ENCODE data around the gene C3orf62. TPM values are rescaled to one million over a fixed set of nuclear protein-coding genes. Genes with fewer than 3 reads are reported as not detected.

The C3orf62 gene
- total and polyA plus RNA-seq, 4 donors = 3.8 to 8.0 (median 5.1) TPM

DNA sequence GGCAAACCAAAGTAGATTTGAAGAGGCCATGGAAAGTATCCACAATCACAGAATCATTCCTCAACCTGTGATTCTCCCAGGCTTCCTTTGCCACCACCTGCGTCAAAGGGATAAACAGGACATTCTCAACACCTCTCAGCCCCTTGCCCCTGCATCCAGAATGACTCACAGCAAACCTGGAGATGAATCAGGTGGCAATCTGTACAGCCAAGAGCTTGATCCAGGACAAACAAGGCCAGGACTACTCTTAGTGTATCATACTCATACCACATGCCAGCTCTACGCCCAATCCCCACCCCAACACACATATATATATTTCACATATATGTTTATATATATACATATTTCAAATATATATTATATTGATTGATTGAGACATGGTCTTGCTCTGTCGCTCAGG lies 23.6 kb upstream of the C3orf62 start:
- DNase-seq = no peak
- ATAC-seq (ENCODE audit: low FRiP score) = no peak
- H3K27ac ChIP-seq (ENCODE audit: low read depth in 1 of 2, low read length in 2 of 2) = no peak overlapping the region
- H3K4me1 ChIP-seq (ENCODE audit: control insufficient read depth in 1 of 2, insufficient read depth in 2 of 2, low read length in 2 of 2) = peaks cover 0 to 2% of the 10 kb centered on the region in 2 donors
- no peaks in the 10 kb centered on the region for H3K9me3 ChIP-seq (ENCODE audit: control insufficient read depth, low read length)
- H3K27me3 ChIP-seq (ENCODE audit: control insufficient read depth in 1 of 2, insufficient read depth in 2 of 2, low read length in 1 of 2) = no peaks in the 10 kb centered on the region
- 93 to 97% methylated on average over 3 of the region's 3 CpGs for WGBS, 2 donors
- intact Hi-C loops (cut with DNase I) = no loop called here
- H3K36me3 ChIP-seq (ENCODE audit: control insufficient read depth in 1 of 2, insufficient read depth in 2 of 2, low read length in 1 of 2) = peaks cover 4 to 20% of the 10 kb centered on the region in 2 donors
- H3K4me3 ChIP-seq (ENCODE audit: low read length in 2 of 2) = no peak overlapping the region

DNA sequence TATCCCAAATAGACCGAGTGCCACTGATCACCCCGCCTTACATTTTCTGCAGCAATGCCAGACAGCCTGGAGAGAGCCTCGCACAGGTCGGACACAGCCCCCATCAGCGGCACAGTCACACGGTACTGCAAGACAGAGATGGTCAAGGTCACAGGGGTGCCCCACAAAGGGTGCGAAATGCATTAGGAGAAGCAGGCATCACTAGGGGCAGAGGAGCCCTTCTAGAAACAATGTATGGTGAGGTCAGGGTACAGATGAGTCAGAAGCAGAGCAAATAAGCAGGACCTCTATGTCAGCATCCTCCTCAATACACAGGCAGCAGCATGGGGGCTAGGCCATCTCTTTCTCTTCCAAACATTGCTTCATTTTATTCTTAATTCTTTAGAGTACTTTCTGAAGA lies 21.5 kb upstream of the C3orf62 start:
- ATAC-seq (ENCODE audit: low FRiP score) (no peak), DNase-seq (no peak)
- H3K4me1 ChIP-seq (ENCODE audit: control insufficient read depth in 1 of 2, insufficient read depth in 2 of 2, low read length in 2 of 2) = peaks cover 0 to 2% of the 10 kb centered on the region in 2 donors
- no peak overlapping the region for H3K4me3 ChIP-seq (ENCODE audit: low read length in 2 of 2)
- H3K27ac ChIP-seq (ENCODE audit: low read depth in 1 of 2, low read length in 2 of 2) = no peak overlapping the region
- no peaks in the 10 kb centered on the region for H3K9me3 ChIP-seq (ENCODE audit: control insufficient read depth, low read length)
- intact Hi-C loops (cut with DNase I) = no loop called here
- no peaks in the 10 kb centered on the region for H3K27me3 ChIP-seq (ENCODE audit: control insufficient read depth in 1 of 2, insufficient read depth in 2 of 2, low read length in 1 of 2)
- H3K36me3 ChIP-seq (ENCODE audit: control insufficient read depth in 1 of 2, insufficient read depth in 2 of 2, low read length in 1 of 2) = peaks cover 0 to 19% of the 10 kb centered on the region in 2 donors
- WGBS, 2 donors = 92 to 93% methylated on average over 7 of the region's 7 CpGs

DNA sequence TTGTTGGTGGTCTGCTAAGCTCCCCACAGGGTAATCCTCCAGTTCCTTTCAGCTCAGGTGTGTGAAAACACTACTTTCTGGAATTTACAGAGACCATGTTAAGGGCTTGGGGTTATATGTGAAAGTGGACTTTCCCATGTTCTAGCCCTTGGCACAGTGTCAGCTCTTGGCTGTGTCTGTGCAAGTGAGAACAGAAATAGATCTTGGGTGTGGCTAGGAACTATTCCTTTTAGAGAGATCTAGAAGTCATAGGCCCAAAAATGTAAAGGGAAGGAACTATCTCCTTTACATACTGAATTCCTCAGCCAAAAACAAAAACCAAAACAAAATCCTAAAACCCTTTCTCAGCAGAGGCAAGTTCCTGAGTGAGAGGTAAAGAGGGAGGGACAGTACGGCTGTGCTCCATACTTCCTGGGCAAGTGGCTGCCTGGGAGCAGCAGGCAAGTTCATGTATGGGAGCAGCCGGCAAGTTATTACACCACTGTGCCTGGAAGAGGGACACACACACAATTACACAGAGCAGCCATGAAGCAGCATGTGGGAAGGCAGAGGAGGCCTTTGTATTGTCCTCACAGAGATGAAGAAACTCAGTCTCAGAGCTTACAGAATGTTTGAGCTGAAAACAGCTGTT lies 19.9 kb upstream of the C3orf62 start:
- peak overlapping the region in 1 of 2 donors; percentile 91 for H3K27ac ChIP-seq (ENCODE audit: low read depth in 1 of 2, low read length in 2 of 2)
- intact Hi-C loops (cut with DNase I) = no loop called here
- peaks cover 0 to 2% of the 10 kb centered on the region in 2 donors for H3K4me1 ChIP-seq (ENCODE audit: control insufficient read depth in 1 of 2, insufficient read depth in 2 of 2, low read length in 2 of 2)
- H3K9me3 ChIP-seq (ENCODE audit: control insufficient read depth, low read length) = no peaks in the 10 kb centered on the region
- DNase-seq (peak in 1 of 2 donors; percentile 75), ATAC-seq (ENCODE audit: low FRiP score) (peak; percentile 70)
- H3K4me3 ChIP-seq (ENCODE audit: low read length in 2 of 2) = no peak overlapping the region
- H3K36me3 ChIP-seq (ENCODE audit: control insufficient read depth in 1 of 2, insufficient read depth in 2 of 2, low read length in 1 of 2) = peaks cover 0 to 17% of the 10 kb centered on the region in 2 donors
- WGBS, 2 donors = 27 to 38% methylated on average over 2 of the region's 2 CpGs
- H3K27me3 ChIP-seq (ENCODE audit: control insufficient read depth in 1 of 2, insufficient read depth in 2 of 2, low read length in 1 of 2) = no peaks in the 10 kb centered on the region

DNA sequence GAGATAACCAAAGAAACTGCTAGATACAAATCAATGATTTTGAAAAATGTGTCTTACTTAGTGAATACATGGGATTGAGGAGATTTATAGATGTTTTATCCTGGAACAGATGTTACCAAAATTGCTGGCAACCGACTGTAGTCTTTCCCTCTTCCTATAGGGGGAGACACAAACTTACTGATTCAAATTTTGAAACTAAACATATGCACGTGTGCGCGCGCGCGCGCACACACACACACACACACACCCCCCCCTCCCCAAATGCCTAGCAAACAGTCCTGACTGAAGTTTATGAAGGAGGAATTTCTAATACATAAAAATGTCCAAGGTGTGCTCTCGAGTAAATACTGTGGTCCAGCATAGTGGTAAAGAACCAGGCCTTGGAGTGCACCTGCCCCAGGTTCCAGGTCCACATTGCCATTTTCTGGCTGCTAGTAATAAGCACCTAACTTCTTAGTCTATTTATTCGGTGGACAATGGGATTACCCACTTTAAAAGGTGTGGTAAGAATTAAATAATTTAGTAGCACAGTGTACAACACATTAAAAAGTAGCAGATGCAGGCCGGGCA lies 18.5 kb upstream of the C3orf62 start:
- intact Hi-C loops (cut with DNase I) = no loop called here
- H3K27me3 ChIP-seq (ENCODE audit: control insufficient read depth in 1 of 2, insufficient read depth in 2 of 2, low read length in 1 of 2) = no peaks in the 10 kb centered on the region
- no peak overlapping the region for H3K4me3 ChIP-seq (ENCODE audit: low read length in 2 of 2)
- 78 to 80% methylated on average over 11 of the region's 11 CpGs for WGBS, 2 donors
- H3K27ac ChIP-seq (ENCODE audit: low read depth in 1 of 2, low read length in 2 of 2) = no peak overlapping the region
- no peak for DNase-seq
- no peaks in the 10 kb centered on the region for H3K9me3 ChIP-seq (ENCODE audit: control insufficient read depth, low read length)
- H3K36me3 ChIP-seq (ENCODE audit: control insufficient read depth in 1 of 2, insufficient read depth in 2 of 2, low read length in 1 of 2) = peaks cover 0 to 12% of the 10 kb centered on the region in 2 donors
- H3K4me1 ChIP-seq (ENCODE audit: control insufficient read depth in 1 of 2, insufficient read depth in 2 of 2, low read length in 2 of 2) = peaks cover 0 to 2% of the 10 kb centered on the region in 2 donors
- ATAC-seq (ENCODE audit: low FRiP score) = no peak

- ATAC-seq (ENCODE audit: low FRiP score) = no peak
- Histone ChIP-seq H3K4me3 (ENCODE audit: low read length in 2 of 2) (no peak overlapping the region), H3K9me3 (ENCODE audit: control insufficient read depth, low read length) (no peaks in the 10 kb centered on the region), H3K4me1 (ENCODE audit: control insufficient read depth in 1 of 2, insufficient read depth in 2 of 2, low read length in 2 of 2) (peaks cover 0 to 2% of the 10 kb centered on the region in 2 donors), H3K27me3 (ENCODE audit: control insufficient read depth in 1 of 2, insufficient read depth in 2 of 2, low read length in 1 of 2) (no peaks in the 10 kb centered on the region), H3K27ac (ENCODE audit: low read depth in 1 of 2, low read length in 2 of 2) (no peak overlapping the region), H3K36me3 (ENCODE audit: control insufficient read depth in 1 of 2, insufficient read depth in 2 of 2, low read length in 1 of 2) (peaks cover 2 to 8% of the 10 kb centered on the region in 2 donors)
- 83 to 89% methylated on average over 8 of the region's 8 CpGs for whole genome bisulfite sequencing, 2 donors
- no peak for DNase-seq
- intact Hi-C loops (cut with DNase I) = no loop called here
Observed at GRCh38 chr3:49294343-49294742, 17.3 kb upstream of the C3orf62 start.

DNA sequence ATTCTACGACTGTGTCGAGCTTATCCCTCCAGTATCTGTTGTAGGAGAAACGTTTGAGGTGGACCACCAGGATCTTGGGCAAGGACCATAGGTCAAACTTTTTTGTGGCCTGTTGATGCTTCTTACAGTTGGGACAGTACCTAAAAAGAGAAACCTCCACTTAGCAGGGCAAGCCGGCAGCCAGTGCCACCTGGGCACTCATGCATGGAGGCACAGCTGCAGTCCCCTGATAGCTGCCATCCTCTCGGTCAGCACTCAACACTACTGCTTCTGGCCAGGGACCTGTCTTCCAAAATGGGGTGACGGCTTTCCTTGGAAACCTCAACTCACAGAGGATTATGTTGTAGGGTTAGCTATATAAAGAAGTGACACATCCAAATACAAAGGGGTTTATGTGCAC lies 7.0 kb upstream of the C3orf62 start:
- 93 to 96% methylated on average over 6 of the region's 6 CpGs for WGBS, 2 donors
- no peak for ATAC-seq (ENCODE audit: low FRiP score)
- Histone ChIP-seq H3K4me3 (ENCODE audit: low read length in 2 of 2) (no peak overlapping the region), H3K9me3 (ENCODE audit: control insufficient read depth, low read length) (no peaks in the 10 kb centered on the region), H3K4me1 (ENCODE audit: control insufficient read depth in 1 of 2, insufficient read depth in 2 of 2, low read length in 2 of 2) (no peaks in the 10 kb centered on the region), H3K36me3 (ENCODE audit: control insufficient read depth in 1 of 2, insufficient read depth in 2 of 2, low read length in 1 of 2) (peaks cover 5 to 16% of the 10 kb centered on the region in 2 donors), H3K27me3 (ENCODE audit: control insufficient read depth in 1 of 2, insufficient read depth in 2 of 2, low read length in 1 of 2) (no peaks in the 10 kb centered on the region), H3K27ac (ENCODE audit: low read depth in 1 of 2, low read length in 2 of 2) (no peak overlapping the region)
- intact Hi-C loops (cut with DNase I) = no loop called here
- DNase-seq = no peak

DNA sequence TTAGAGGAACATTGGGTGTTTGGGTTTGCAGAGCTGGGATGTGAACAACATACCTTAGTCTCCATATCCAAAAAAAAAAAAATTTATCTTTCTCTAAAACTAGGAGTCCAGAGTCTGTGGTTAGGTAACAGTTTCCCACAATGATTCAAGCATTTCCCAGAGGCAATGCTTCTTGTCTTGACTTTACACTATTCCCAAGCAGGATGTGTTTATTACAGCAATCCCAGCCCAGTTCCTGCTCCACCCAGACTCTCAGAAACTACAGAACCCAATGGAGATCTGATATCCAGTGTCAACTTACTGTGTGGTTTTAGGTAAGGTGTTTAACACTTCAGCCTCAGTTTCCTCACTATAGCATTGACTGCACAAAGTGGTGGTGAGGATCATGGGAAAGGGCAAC lies 2.3 kb upstream of the C3orf62 start:
- H3K36me3 ChIP-seq (ENCODE audit: control insufficient read depth in 1 of 2, insufficient read depth in 2 of 2, low read length in 1 of 2) = peaks cover 2 to 11% of the 10 kb centered on the region in 2 donors
- no peak overlapping the region for H3K4me3 ChIP-seq (ENCODE audit: low read length in 2 of 2)
- no peak for DNase-seq
- H3K9me3 ChIP-seq (ENCODE audit: control insufficient read depth, low read length) = no peaks in the 10 kb centered on the region
- no peak for ATAC-seq (ENCODE audit: low FRiP score)
- H3K27me3 ChIP-seq (ENCODE audit: control insufficient read depth in 1 of 2, insufficient read depth in 2 of 2, low read length in 1 of 2) = no peaks in the 10 kb centered on the region
- H3K4me1 ChIP-seq (ENCODE audit: control insufficient read depth in 1 of 2, insufficient read depth in 2 of 2, low read length in 2 of 2) = no peaks in the 10 kb centered on the region
- H3K27ac ChIP-seq (ENCODE audit: low read depth in 1 of 2, low read length in 2 of 2) = peak overlapping the region in 1 of 2 donors; percentile 20
- intact Hi-C loops (cut with DNase I) = no loop called here

DNA sequence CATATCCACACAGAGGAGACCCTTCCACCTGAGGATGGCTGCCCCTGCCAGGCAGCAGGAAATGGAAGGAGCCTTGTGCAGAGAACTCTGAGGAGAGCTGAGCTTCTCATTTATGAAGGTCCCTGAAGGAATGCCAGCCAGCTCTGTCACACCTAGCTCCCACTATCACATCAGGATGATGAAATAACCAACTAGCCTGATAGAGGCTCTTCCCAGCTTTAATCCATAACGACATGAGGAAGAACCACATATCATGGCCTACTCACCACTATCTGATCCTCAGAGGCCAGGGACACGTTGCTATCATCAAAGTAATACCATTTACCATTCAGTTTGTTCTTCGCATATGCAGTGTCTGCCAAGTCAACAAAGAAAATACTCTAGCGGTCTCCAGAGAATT lies 1.5 kb upstream of the C3orf62 start:
- no peak overlapping the region for H3K4me3 ChIP-seq (ENCODE audit: low read length in 2 of 2)
- H3K27me3 ChIP-seq (ENCODE audit: control insufficient read depth in 1 of 2, insufficient read depth in 2 of 2, low read length in 1 of 2) = no peaks in the 10 kb centered on the region
- 24 to 25% methylated on average over 4 of the region's 4 CpGs for WGBS, 2 donors
- ATAC-seq (ENCODE audit: low FRiP score) (no peak), DNase-seq (no peak)
- H3K9me3 ChIP-seq (ENCODE audit: control insufficient read depth, low read length) = no peaks in the 10 kb centered on the region
- intact Hi-C loops (cut with DNase I) = no loop called here
- peaks cover 2 to 3% of the 10 kb centered on the region in 2 donors for H3K36me3 ChIP-seq (ENCODE audit: control insufficient read depth in 1 of 2, insufficient read depth in 2 of 2, low read length in 1 of 2)
- peak overlapping the region in 1 of 2 donors; percentile 69 for H3K27ac ChIP-seq (ENCODE audit: low read depth in 1 of 2, low read length in 2 of 2)
- H3K4me1 ChIP-seq (ENCODE audit: control insufficient read depth in 1 of 2, insufficient read depth in 2 of 2, low read length in 2 of 2) = no peaks in the 10 kb centered on the region

DNA sequence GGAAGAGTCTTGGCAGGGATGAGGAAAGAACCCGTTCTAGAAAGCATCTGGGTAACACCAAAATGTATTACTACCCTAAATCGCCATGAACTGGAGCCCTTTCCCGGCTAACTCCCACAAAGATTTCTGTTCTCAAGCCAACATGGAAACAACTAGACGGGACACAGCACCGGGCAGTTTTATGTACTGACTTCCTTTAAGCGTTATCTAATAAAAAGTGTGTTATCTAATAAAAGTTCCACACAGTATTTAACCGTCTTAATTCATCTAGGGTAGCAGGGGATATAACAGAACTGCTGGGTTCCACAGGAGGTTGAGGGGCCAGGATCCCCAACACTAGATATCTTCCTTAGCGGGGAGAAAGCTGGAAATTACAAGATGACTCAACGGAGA lies 347 bp upstream of the C3orf62 start:
- peak overlapping the region; percentile 84 to 86 for H3K27ac ChIP-seq (ENCODE audit: low read depth in 1 of 2, low read length in 2 of 2)
- no peaks in the 10 kb centered on the region for H3K4me1 ChIP-seq (ENCODE audit: control insufficient read depth in 1 of 2, insufficient read depth in 2 of 2, low read length in 2 of 2)
- no peaks in the 10 kb centered on the region for H3K27me3 ChIP-seq (ENCODE audit: control insufficient read depth in 1 of 2, insufficient read depth in 2 of 2, low read length in 1 of 2)
- no peaks in the 10 kb centered on the region for H3K9me3 ChIP-seq (ENCODE audit: control insufficient read depth, low read length)
- 15 to 17% methylated on average over 9 of the region's 9 CpGs for WGBS, 2 donors
- DNase-seq (no peak), ATAC-seq (ENCODE audit: low FRiP score) (peak; percentile 47)
- H3K4me3 ChIP-seq (ENCODE audit: low read length in 2 of 2) = peak overlapping the region; percentile 10 to 12
- intact Hi-C loops (cut with DNase I) = loop anchor here in 1 of 2 donors (2.0 kb wide), 2 partner anchors 63 to 105 kb away; partner anchors contain the start of gene USP4
- no peaks in the 10 kb centered on the region for H3K36me3 ChIP-seq (ENCODE audit: control insufficient read depth in 1 of 2, insufficient read depth in 2 of 2, low read length in 1 of 2)
